ENCODE results near the gene FABP3.

Gene FABP3

DNA sequence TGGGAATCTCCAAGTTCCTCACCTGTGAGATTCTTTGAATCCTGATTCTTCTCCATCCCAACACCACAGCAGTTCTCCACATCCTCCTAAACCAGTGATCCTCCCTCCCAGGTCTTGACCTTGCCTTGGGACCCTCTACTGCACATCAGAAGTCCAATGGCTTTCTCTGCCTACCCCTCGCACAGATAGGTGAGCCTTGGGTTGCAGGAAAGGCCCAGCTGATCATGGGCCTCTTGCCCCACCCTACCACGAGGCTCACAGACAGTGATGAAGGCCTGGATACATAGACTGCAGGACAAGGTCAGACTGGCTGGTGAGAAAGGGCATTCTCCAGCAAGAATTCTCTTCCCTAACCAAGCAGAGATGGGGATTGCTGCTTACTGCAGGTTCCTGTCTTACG is 825 bp downstream of the FABP3 start:
- no peak for DNase-seq (ENCODE audit: low read depth in 2 of 2)

DNA sequence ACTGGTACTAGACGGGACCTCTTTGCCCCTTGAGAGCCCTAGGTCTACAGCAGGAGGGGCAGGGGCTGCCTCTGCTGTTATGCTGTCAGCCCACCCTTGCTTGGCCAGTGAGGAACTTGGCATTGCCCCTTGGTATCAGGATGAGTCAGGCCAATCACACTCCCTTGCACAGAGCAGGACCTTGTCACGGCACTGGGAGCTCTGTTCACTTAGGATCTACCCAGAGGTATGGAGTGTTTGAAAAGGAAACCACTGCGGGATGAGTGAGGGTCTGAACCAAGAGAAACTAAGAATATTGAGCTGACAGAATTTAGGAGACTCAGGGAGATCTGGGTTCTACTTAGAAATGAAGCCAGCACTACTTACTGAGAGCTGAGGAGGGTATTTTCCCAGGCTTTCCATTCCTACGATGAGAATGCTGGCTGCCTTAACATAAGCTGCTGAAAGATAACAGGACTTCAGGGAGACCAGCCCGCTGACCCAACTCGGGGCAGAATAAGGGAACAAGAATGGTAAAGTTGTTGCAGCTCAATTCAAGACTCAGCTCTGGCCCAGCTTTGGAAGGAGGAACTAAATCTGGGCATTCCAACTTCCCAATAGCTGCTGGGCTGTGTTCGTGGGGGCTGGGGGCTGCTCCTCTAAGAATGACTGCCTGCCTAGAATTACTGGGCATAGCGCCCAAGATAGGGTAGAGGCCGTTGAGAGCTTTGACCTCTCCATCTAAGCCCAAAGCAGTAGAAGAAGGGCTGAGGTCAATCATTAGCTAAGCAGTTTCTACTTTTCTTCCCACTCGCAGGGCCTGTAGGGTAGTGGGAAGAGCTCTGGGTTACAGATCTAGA is 1.5 kb downstream of the FABP3 start:
- no peak for DNase-seq (ENCODE audit: low read depth in 2 of 2)

DNA sequence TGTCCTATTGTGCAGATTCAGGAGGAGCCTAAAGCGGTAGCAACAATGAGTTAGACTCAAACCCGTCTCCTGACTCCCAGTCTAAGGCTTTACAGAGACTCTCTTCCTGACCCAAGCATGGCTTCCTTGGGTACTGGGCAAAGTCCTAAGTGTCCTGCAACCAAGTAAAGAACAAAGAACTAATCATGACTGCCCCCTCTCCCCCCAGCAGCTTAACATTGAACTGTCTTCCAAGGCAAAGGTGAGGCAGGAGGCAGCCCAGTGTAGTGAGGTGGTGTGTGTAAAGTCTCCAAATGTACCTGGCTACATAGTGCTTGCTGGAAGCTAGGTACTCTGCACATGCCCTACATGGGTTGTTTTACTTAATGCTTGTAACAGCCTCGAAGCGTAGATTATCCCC is 2.3 kb downstream of the FABP3 start:
- DNase-seq (ENCODE audit: low read depth in 2 of 2), result no peak

DNA sequence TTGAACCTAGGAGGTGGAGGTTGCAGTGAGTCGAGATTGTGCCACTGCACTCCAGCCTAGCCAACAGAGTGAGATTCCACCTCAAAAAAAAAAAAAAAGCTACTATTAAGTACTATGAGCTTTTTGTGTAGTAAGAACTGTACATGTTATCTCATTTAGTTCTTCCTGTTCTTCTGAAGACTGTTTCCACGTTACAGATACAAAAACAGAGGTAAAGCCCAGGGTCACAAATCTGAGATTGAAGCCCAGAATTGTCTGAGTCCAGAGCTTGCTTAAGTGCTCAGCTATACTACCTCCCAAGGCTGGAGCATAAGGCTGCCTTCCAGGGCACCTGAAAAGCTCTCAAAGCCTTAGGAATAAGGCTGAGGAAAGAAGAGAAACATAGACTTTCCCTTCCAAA is 2.9 kb downstream of the FABP3 start:
- DNase-seq (ENCODE audit: low read depth in 2 of 2), result no peak

DNA sequence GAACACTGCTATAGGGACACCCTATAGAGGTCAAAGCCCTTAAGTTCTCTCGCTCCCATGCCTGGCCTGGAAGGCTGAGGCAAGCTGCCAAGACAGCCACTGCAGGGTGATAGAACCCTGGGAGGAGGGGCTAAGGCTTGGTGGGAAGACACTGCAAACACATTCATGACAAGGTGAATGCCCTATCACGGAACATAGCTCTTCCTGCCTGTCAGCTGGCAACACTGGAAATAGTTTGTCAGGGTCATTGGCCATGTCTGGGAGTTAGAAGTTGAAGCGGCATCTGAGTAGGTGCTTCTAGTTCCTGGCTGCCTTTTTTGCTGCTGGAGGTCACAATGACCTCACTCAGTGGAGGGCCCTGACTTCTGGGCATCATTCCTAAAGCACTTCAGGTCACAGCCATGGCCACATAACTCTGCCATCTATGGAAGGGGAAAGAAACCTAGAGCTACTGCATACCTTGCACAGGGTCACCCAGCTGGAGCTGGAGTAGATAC is 4.2 kb downstream of the FABP3 start:
- DNase-seq (ENCODE audit: low read depth in 2 of 2), result no peak

DNA sequence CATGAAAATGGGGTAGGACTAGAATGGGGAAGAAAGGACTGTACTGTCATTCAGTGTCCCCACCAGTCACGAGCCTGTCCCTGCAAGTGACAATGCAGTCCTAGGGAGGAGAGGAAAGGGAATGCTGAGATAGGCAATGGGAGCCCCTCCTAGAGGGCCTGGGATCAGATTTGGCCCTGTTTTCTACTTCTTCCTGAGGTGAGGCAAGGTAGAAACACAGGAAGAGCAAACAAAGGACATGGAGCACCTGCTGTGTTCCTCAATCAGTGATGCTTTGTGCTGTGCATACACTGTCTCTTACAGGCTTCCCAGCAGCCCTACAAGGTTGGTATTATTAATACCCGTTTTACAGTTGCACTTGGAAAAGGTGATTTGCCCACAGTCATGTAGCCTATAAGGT is 6.1 kb downstream of the FABP3 start:
- no peak for DNase-seq (ENCODE audit: low read depth in 2 of 2)

DNA sequence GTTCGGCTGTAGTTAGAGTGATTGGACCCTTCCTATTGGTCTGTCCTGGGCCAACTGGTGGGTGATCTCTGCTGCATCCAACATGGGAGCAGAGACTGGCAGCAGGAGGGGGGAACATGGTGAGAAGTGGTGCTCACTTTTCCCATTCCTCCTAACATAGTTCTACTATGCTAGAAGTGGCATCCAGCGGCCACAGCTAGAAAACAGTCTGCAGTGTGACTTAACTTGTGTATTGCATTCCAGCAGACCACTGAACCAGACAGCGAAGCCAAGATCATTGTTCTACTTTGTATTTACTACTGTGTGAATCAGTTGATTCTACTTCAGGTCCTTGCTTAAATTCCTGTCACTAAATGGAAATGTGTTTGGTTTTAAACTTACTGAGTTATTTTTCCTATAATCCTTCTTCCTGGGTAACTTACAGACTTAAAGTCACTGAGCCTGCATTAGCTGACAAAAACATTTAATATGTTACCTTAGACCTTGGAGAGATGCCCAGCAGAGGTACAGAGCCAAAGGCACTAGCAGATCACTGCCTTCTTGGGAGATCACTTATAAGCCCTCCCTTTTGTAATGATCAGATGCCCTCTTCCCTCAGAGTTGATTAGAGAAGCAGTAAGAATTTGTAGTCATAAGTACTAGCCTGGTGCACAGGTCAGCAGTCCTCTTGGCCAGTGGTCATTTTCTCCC is 8.2 kb downstream of the FABP3 start:
- DNase-seq (ENCODE audit: low read depth in 2 of 2), result no peak

DNA sequence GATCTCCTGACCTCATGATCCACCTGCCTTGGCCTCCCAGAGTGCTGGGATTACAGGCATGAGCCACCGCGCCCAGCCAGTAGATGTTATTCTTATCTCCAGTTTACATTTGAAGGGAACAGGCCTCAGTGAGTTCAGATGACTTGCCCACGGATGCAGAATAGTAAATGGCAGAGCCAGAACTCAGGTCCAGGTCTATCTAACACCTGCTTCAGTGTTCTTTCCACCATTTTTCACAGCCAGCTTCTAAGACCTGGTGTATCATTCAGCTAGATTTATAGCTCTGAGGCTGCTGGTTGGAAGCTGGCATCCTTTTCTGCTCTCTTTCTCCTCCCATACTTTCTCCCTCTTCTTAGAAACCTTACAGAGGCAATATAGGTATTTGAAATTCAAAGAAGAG is 10.8 kb downstream of the FABP3 start:
- no peak for DNase-seq (ENCODE audit: low read depth in 2 of 2)

DNA sequence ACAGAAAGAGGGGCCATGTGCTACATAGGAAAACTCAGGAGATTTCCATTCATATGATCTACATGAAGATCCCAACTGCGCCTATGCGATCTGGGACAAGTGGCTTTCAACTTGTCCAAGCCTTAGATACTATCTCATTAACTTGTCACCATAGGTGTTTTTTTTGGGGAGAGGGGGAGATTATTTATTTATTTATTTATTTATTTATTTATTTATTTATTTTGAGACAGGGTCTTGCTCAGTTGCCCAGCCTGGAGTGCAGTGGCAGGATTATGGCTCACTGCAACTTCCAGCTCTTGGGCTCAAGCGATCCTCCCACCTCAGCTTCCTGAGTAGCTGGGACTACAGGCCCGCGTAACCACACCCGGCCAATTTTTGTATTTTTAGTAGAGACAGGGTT is 11.3 kb downstream of the FABP3 start:
- DNase-seq (ENCODE audit: low read depth in 2 of 2), result no peak

DNA sequence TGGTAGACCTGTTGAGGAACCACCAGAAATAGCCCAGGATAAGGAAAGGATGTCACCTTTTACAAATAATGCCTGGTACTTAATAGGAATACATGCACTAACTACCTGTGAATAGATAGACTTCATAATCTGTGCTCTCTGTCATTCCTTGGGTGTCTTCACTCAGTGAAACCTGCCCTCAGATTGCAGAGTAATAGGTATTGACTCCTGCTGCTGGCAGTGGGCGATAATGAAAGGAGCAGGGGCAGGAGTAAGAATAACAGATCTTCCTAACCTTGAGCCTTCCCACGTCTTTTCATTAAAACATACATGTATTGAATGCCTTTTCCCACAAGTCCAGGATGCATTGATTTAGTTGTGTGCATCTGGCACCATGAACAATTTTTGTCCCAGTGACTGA is 16.4 kb downstream of the FABP3 start:
- no peak for DNase-seq (ENCODE audit: low read depth in 2 of 2)

DNA sequence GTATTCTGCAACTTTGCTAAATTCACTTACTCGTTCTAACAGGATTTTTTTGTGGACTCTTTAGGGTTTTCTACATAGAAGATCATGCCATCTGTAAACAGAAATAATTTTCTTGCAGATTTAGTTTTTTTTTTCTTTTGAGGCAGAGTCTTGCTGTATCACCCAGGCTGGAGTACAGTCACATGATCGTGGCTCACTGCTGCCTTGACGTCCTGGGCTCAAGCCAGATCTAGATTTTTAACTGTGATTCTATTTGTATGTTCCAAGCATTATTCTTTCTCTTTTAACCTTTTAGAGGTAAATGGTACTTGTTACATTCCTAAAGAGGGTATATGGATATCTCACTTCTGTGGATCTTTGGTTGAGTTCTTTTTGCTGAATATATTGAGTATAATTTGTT is 18.6 kb downstream of the FABP3 start:
- DNase-seq (ENCODE audit: low read depth in 2 of 2), result no peak

DNA sequence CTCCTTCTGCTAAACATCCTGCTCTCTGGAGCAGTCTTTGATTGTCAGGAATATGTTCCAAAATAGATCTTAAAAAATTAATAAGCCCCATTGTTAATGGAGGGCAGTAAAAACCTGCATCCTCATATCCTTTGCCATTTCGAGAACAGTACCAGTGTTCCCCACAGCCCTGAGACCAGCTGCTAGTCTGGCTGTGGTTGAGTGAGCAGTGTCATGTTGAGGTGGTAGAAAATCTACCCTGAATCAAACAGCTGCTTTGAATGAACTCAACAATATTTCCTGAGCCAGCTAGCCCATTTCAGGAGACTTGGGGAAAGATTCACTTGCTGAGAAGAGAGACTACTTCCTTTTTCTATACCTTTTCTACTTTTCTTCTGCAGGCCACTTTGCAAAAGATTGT is 24.4 kb downstream of the FABP3 start:
- DNase-seq (ENCODE audit: low read depth in 2 of 2), result no peak

DNA sequence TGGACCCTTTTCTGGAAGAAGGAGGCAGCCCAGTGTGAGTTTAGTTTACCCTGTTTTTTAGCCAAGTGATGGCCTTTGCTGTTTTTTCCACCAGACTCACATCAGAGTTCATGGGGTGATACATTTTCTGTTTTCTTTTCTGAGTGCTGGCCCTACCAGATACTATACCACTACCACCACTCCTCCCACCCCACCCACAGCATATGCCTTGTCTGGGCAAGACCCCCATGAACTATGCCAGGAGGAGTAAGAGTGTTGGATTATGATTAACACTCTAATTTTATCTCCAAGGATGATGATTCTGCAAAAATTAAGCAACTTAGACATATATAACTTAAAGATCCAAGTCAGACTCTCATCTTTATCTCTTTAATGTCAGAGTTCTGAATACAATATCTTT is 26.1 kb downstream of the FABP3 start:
- no peak for DNase-seq (ENCODE audit: low read depth in 2 of 2)

DNA sequence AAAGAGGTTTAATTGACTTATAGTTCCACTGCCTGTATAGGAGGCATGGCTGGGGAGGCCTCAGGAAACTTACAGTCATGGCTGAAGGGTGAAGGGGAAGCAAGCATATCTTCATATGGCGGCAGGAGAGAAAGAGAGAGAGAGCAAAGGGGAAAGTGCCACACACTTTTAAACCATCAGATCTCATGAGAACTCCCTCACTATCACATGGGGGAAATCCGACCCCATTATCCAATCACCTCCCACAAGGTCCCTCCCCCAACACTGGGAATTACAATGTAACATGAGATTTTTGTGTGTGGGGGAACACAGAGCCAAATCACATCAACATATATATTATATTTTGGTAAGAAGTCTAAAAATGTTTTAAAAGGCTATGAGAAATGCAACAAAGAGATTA is 27.2 kb downstream of the FABP3 start:
- no peak for DNase-seq (ENCODE audit: low read depth in 2 of 2)

DNA sequence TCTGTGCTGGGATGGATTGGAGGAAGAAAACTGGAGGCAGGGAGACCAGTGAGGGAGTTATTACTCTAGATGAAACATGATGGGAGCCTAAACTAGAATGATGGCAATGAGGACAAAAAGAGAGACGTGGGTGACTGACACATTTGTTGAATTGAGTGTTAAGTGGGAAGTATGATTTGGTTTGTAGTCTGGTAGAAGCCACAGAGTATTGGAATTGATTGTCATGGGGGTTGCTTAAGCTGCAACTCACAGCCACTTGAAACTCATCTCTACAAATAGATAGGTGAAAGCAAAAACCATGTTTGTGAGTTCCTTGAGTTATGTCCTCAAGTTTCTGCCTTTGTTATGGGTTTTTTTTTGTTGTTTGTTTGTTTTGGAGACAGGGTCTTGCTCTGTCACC is 28.4 kb downstream of the FABP3 start:
- DNase-seq (ENCODE audit: low read depth in 2 of 2), result no peak

DNA sequence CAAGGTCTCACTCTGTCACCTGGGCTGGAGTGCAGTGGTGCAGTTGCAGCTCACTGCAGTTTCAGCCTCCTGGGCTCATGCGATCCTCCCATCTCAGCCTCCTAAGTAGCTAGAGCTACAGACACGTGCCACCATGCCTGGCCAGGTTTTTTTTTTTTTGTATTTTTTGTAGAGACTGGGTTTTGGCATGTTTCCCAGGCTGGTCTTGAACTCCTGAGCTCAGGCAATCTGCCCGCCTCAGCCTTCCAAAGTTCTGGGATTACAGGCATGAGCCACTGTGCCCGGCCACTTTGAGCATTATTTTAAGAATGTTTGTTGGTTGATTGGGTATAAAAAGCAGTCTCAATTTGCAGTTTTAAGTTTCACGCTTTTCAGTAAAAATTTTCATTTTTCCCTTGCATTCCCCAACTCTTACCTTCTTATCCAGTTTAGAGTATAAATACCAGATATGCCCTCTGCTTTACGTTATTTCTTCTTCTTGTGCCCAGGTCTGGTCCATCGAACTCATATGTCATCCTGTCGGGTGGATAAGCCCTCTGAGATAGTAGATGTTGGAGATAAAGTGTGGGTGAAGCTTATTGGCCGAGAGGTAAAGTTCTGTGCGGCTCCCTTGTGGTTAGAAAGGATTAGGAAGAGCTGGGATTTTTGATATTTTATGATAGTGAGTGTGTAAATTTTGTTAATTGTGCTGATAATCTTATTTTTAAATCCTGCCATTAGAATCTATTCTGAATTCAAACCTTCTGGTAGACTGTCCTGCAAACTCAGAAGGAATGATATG is 36.0 kb downstream of the FABP3 start:
- no peak for DNase-seq (ENCODE audit: low read depth in 2 of 2)

DNA sequence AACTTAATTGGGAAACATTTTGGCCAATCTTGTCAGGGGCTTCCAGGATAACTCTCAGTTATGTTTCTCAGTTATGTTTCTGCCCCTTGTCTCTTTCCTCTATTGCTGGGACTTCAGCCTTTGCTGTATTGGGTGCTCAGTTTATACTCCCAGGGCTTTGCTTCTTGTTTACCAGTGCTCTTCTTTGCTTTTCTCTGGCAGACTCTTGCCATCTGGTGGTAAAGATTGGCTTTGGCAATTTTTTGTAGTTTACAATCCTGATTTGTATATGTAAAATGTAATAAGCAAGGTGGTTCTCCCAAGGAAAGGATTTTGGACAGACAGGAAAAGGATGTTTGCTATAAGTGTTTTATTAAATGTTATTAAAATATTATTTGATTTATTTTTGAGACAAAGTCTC is 37.9 kb downstream of the FABP3 start:
- DNase-seq (ENCODE audit: low read depth in 2 of 2), result no peak

DNA sequence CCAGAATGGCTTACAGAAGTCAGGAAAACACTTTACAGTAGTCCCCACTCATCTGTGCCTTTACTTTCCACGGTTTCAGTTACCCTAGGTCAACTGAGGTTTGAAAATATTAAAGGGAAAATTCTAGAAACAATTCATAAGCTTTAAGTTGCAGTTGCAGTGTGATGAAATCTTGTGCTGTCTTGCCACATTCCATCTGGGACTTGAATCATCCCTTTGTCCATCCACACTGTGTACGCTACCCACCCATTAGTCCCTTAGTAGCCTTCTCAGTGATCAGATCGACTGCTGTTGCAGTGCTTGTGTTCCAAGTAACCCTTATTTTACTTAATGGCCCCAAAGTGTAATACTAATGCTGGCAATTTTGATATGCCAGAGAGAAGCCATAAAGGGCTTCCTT is 45.5 kb downstream of the FABP3 start:
- DNase-seq (ENCODE audit: low read depth in 2 of 2), result no peak

DNA sequence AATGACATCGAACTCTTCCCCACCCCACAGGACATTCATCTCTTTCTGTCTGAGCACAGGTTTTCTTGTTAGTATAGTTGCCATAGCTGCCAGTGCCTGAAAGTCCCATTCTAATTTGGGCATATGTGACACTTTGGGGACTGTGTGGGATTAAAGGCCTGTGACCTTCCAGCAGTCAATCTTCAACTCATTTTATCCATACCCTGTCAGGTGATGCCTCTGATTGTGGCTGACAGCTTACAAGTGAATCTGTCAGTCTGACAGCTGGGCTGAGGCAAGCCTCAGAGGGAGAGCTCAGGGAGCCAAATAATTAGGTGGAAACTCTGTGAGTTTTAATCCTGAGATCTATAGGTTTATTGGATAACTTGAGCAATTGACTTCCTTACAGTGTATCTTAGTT is 46.4 kb downstream of the FABP3 start:
- no peak for DNase-seq (ENCODE audit: low read depth in 2 of 2)

DNA sequence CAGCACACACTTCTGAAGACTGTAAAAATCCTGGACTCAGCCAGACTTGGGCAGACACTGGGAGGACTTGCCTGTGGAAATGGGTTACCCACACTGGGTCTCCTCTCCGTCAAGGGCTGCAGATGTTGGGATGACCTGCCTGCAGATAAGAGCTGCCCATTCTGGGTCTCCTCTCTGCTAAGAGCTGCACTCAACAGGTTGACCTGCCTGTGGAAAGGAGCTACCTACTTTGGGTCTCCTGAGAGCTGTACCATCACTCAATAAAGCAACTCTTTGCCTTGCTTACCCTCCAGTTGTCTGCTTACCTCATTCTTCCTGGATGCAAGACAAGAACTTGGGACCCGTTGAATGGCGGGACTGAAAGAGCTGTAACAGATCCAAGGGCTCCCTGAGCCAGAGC is 47.9 kb downstream of the FABP3 start:
- no peak for DNase-seq (ENCODE audit: low read depth in 2 of 2)

DNA sequence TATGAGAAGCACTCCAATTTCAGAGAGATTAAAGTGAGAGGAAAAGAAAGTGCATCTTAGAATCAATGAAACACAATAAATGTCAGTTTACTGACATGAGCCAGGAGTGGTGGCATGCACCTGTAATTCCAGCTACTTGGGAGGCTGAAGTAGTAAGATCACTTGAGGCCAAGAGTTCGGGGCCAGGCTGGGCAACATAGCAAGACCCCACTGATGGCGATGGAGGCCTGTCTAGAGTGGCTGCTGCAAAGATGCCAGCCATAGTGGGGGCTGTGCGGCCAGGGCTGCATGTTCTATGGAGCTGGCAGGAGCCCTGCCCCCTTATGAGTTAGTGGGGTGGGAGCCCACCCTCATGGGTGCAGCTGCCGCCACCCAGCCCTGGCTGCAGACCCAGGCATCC is 48.8 kb downstream of the FABP3 start:
- no peak for DNase-seq (ENCODE audit: low read depth in 2 of 2)

DNA sequence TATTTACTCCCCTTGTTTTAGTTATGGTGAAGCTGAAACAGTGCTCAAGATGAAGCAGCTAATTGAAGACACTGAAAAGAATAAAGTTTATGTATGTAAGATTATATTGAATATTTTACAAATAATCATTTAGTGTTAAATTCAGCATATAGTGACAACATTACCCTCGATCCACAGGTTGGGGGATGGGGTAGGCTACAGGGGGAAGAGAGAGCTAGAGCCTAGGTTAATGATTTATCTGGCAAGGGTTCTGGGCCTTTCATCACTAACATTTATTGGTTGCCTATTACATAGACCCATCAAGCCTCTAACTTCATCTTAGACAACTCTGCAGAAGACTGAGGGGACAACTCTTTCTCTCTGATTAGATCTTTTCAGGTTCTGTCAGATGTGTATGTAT is 54.7 kb downstream of the FABP3 start:
- DNase-seq (ENCODE audit: low read depth in 2 of 2), result no peak

DNA sequence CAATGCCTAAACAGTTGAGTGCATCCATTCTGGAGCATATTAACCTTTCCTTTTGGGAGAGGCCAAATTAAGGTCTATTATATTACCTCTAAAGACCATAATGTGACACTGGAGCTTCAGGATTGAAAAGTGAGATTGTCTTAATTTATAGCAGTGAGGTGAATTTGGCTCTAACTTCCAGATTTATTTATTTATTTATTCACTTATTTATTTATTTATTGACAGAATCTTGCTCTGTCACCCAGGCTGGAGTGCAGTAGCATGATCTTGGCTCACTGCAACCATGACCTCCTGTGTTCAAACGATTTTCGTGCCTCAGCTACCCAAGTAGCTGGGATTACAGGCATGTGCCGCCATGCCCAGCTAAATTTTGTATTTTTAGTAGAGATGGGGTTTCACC is 57.0 kb downstream of the FABP3 start:
- no peak for DNase-seq (ENCODE audit: low read depth in 2 of 2)
